Measurements from ENCODE around the gene ACSF3.

DNA sequence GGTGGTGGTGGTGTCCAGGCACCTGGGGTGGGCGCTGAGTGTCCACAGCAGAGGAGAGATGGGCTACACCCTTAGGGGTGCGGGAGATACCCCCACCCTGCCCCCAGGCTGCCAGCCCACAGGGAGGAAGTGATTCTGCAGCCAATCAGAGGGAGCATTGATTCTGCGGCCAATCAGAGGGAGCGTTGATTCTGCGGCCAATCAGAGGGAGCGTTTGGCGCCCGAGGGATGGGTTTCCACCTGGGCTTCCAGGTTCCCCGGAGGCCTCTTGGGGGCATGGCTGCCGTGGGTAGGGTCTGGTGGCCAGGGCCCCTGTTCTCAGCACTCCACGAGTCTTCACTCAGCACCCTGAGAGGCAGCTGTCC is 28.2 kb upstream of the ACSF3 start:
- TF ChIP-seq GATA2 (IDR thresholded peaks at IDR 0.05; ENCODE audit: low read depth, low read length) (no peak), GATA3 (IDR thresholded peaks at IDR 0.05; ENCODE audit: low read depth, low read length) (no peak)

All from SH-SY5Y (cell line).